ENCODE data around the gene PCDHA5.

PCDHA5 gene

DNA sequence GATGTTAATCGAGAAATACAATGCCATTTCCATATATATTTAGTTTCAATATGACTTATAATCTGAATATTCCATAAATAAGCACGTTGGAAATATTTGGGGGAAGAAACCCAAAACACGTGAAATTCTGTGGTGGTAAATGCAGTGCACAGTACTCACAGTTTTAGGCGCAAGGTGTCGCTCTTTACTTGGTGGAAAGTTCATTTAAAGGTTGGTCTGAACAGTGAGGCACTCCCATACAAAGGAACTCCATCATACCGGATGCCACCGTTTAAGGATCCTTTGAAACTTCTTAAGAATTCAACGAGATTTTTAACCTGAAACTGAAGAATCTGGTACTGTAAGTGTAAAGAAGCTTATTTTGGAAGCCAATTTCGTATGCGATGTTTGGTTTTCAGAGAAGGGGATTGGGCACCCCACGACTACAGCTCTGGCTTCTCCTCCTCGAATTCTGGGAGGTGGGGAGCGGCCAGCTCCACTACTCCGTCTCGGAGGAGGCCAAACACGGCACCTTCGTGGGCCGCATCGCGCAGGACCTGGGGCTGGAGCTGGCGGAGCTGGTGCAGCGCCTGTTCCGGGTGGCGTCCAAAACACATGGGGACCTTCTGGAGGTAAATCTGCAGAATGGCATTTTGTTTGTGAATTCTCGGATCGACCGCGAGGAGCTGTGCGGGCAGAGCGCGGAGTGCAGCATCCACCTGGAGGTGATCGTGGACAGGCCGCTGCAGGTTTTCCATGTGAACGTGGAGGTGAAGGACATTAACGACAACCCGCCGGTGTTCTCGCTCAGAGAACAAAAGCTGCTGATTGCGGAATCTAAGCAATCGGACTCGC lies 47.5 kb downstream of the PCDHA5 start, which contains the start of gene PCDHA11:
Gene PCDHA11, plus strand, starts transcription at position 237 of the 834 bp plus-strand sequence. Its CDS starts 147 bp downstream, at position 384.
- DNase-seq: no peak

DNA sequence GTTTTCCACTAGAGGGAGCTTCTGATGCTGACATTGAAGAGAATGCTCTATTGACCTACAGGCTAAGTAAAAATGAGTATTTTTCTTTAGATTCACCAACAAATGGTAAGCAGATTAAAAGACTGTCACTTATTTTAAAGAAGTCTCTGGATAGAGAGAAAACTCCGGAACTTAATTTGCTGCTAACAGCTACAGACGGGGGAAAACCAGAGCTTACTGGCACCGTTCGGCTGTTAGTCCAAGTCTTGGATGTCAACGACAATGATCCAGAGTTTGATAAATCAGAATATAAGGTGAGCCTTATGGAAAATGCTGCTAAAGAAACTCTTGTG lies 48.1 kb downstream of the PCDHA5 start:
- no peak for DNase-seq

DNA sequence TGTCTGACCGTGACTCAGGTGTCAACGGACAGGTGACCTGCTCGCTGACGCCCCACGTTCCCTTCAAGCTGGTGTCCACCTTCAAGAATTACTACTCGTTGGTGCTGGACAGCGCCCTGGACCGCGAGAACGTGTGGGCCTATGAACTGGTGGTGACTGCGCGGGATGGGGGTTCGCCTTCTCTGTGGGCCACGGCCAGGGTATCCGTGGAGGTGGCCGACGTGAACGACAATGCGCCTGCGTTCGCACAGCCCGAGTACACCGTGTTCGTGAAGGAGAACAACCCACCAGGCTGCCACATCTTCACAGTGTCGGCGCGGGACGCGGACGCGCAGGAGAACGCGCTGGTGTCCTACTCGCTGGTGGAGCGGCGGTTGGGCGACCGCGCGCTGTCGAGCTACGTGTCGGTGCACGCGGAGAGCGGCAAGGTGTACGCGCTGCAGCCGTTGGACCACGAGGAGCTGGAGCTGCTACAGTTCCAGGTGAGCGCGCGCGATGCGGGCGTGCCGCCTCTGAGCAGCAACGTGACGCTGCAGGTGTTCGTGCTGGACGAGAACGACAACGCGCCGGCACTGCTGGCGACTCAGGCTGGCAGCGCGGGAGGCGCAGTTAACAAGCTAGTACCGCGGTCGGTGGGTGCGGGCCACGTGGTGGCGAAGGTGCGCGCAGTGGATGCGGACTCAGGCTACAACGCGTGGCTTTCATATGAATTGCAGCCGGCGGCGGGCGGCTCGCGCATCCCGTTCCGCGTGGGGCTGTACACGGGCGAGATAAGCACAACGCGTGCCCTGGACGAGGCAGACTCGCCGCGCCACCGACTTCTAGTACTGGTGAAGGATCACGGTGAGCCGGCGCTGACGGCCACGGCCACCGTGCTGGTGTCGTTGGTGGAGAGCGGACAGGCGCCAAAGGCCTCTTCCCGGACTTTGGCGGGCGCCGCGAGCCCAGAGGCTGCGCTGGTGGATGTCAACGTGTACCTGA lies 49.1 kb downstream of the PCDHA5 start:
- DNase-seq: no peak

All from fibroblast of skin of right quadriceps (primary cell).